Stimulated activated CD4-positive, alpha-beta T cell treated with anti-CD3 and anti-CD28 coated beads, Interleukin-15, amount 100 ng/mL, for 48 hours (primary cell): ENCODE results near the gene ZNF319.
A peak's percentile ranks its signal among the peaks of the same experiment; 100 is the strongest.
"Not testable (repeated sequence)": the region's sequence is repeated elsewhere in the genome, so short reads cannot be mapped to it uniquely, and the experiment has no call there.

ENCODE experiments used
- DNase-seq, 2 donors: peaks; one replicate each; pipeline ENCODE4 v3.0.0-alpha.2; 2020; ENCODE audit warnings: low read depth in 2 of 2

ZNF319 gene

DNA sequence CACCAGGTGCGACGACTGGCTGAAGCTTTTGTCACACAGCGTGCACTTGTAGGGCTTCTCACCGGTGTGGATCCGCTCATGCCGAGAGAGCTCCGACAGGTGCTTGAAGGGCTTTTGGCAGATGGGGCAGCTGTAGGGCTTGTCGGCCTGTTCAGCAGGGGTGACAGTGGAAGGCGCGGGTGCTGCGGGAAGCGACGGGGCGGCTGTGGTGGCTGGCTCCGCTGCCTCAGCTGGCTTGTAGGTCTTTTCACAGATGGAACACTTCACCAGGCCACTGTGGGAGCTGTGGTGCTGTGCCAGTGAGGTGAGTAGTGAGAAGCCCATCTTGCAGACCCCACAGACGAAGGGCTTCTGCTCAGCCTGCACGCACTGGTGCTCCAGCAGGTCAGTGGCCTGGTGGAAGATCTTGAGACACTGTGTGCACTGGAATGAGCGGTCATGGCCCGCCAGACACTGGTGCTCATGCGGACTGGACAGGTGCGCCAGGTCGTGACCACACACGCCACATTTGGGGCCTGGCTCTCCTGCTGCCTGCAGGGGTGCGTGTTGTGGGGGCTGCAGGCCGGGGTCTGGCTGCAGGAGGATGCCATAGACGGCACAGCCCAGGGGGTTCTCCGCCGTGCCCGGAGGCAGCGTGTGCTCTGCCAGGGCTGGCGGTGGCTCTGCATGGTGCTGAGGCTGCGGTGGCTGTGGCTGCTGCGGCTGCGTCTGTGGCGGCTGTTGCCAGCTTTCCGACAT, 2.8 kb downstream of the ZNF319 start:
- no peak for DNase-seq

GRCh38 chr16:57997176-57997527, 3.3 kb downstream of the ZNF319 start:
- no peak for DNase-seq

DNA sequence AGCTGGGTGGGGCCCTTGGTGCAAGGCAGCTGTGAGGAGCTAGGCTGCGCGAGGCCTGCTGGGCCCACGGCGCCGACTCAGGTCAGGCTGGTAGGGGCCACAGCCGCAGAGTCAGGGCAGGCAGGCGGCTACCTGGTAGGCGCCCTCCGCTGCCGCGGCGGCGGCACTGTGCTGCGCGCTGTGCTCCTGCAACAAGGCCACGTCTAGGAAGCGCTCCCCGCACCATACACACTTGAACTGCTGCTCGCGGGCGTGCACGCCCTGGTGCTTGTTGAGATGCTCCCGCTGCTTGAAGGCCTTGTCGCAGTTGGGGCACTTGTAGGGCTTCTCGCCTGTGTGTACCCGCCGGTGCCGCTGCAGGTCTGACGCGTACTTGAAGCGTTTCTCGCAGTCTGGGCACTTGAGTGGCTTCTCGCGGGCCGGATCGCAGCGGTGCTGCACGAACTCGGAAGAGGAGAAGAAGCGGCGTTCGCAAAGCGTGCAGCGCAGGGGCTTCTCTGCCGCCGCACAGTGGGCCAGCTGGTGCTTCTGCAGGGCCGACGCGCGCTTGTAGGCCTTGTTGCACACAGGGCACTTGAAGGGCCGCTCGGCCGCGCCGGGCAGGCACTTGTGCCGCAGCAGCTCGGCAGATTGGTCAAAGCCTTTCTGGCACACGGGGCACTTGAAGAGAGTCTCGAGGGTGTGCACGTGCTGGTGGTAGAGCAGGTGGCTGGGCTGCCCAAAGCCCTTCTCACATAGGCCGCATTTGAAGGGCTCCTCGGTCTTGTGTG, 3.9 kb downstream of the ZNF319 start:
- DNase-seq, result no peak

GRCh38 chr16:57995721-57996405, 4.6 kb downstream of the ZNF319 start:
- no peak for DNase-seq

DNA sequence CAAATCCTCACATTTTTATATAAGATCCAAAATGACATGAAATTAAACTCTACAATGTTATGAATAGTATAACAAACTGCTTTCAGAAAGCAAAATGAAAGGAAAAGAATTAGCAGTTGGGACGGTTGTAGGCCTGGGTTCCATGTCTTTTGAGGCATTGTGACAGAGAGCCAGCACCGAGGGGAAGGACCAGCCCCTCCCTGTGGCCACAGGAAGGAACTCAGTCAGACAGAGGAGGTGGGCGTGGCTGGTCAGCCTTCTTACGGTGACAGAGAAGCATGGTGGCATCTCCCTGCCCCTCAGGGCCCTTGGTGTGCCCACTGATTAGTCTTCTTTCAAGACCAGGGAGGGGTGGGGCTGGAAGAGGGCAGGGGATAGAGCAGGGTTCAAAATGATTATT, 5.7 kb downstream of the ZNF319 start:
- DNase-seq, result no peak

DNA sequence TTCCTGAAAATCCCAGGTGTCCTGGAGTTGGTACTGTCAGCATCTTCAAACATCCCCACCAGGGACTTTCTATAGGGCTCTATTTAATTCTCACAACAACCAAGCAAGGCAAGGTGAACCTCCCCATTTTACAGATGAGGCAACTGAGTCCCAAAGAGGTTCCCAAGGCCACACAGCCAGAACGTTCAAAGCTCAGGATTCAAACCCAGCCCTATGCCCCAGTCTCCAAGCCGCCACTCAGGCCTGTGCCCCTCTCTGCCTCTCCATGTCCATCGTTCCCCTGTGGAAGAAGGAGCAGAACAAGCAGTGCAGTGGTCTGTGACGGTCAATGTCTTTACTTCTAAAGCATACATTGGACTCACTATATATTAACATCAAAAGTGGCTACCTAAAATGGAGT, 6.1 kb downstream of the ZNF319 start:
- no peak for DNase-seq

GRCh38 chr16:57993897-57994296, 6.6 kb downstream of the ZNF319 start:
- DNase-seq, result no peak

GRCh38 chr16:57993438-57993837, 7.0 kb downstream of the ZNF319 start:
- DNase-seq, result no peak

- no peak for DNase-seq
Observed at GRCh38 chr16:57992084-57992483, 8.4 kb downstream of the ZNF319 start.

GRCh38 chr16:57991551-57992059, 8.9 kb downstream of the ZNF319 start:
- no peak for DNase-seq

GRCh38 chr16:57988929-57989328, 11.5 kb downstream of the ZNF319 start:
- no peak for DNase-seq

GRCh38 chr16:57987441-57988177, 12.9 kb downstream of the ZNF319 start:
- no peak for DNase-seq

- DNase-seq, result no peak
Observed at GRCh38 chr16:57986196-57986595, 14.3 kb downstream of the ZNF319 start.

DNA sequence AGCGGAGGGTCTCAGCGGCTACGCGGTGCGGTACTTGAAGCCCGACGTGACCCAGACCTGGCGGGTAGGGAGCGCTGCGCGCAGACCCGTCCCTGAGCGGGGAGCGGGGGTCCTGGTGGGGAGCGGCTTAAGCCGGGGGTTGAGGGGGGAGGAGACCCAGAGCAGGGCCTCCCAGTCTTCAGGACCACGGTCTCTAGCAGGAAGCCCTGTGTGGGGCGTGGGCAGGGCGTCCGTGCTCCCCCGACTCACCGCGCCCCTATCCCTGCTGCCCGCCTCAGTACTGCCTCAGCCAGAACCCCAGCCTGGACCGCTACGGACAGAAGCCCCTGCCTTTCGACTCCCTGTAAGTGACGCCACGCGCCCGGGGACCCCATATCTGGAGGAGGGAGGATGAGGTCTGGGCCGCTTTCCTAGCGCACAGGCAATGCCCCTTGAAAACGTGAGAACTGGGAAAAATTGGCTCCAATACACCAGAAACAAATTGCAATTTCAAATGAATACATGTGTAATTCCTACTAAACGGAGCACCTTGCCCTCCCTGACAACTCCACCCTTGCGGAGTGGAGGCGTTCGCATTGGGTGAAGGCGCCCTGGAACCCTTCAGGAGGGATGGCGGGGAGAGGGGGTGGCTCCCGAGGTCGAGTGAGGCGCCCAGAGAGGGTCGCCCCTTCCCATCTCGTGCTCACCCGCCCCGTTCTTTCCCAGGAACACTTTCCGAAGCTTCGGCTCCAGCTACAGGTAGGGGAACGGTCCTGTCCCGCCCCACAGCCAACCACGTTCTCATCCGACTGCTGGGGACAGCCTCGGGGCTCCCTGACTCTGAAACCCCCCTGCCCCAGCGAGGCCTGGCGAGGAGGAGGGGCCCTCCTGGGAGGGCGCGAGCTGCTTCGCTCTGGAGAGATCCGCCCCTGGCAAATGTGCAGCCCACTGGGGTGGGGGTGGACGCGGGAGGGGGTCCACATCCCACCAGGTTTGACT, 15.0 kb downstream of the ZNF319 start:
- DNase-seq, result no peak

DNA sequence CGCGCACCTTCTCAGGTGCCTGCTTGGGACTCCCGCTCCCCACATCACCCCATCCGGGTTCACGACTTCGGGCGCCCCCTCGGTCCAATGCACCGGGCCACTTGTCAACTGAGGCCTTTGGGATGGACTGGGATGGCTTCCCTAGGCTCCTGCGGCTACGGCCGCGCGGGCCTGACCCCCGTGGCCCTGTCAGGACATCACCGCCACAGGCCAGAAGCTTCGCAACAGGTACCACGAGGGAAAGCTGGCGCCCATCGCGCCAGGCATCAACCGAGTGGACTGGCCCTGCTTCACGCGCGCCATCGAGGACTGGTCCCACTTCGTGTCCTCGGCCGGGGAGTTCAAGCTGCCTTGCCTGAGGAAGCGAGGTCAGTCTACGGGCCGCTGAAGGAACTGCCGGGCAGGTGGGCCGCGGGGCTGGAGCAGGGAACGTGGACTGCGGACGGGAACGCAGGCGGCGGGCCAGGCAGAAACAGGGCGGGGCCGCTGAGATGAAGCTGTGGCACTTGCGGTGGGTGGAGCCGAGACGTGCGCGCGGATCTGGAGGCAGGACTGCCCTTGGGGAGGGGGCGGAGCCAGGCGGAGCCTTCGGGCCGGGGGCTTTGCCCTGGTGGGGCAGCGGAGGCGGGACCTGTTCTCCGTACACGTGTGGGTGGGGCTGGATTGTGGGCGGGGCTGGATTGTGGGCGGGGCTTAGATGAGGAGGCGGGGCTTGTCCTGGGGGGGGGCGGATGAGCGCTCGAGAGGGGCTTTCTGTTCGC, 15.8 kb downstream of the ZNF319 start:
- peak; percentile 87 to 91 for DNase-seq

- DNase-seq, result no peak
Observed at GRCh38 chr16:57982385-57982784, 18.1 kb downstream of the ZNF319 start.

DNA sequence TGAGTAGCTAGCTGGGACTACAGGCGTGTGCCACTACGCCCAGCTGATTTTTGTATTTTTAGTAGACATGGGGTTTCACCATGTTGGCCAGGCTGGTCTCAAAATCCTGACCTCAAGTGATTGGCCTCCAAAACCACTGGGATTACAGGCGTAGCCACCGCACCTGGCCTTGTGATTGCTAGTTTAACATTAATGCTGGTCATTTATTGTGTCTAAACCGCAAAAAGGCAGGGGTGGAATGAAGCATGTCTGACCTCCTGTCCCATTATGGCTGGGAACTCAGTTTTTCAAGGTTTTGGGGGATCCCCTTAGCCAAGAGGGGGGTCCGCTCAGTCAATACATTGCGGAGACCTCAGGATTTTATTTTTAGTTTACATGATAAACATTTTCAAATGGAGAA, 18.8 kb downstream of the ZNF319 start:
- no peak for DNase-seq

DNA sequence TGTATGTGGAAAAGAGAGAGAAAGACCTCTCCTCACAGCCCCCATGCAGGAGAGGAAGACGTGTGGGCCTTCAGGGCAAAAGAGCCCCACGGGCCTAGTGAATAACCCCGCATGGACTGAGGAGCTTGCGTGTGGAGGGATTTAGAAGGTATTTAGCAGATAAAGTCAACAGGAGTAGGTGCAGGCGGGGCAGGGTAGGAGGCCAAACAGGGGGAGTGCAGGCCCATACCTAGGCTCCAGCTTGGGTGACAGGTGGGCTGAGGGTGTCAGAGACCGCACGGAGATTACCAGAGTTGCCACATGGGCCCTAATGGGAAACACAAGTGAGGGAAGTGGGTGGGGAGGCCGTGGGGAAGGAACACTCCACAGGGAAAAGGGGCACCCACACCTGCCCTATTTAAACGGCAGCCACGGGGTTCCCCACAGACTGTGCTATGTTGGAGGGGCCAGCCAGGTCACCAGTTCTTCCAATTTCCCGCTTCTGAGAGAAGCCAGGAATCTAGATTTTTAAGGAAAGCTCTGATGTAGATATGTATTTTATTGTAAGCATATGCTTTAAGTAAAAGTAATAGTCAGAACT, 21.4 kb downstream of the ZNF319 start:
- DNase-seq, result no peak

- DNase-seq, result not testable (repeated sequence)
Observed at GRCh38 chr16:57978070-57978465, 22.4 kb downstream of the ZNF319 start.
